H9 (cell line): ENCODE results near the gene CRACDL. TPM values are rescaled to one million over a fixed set of nuclear protein-coding genes. Genes with fewer than 3 reads are reported as not detected.

Experiments used
- DNase-seq: peaks from one replicate; pipeline ENCODE4 v3.0.0-alpha.2; 2017
- H2AFZ ChIP-seq: one replicate; pipeline ENCODE4 v1.6.1; 2013; ENCODE audit warnings: mild to moderate bottlenecking, low read length, control low read depth, moderate library complexity
- H2AK5ac ChIP-seq: 2 replicates; pipeline ENCODE4 v1.6.1; 2013; ENCODE audit warnings: low read length, control low read depth, mixed read lengths; ENCODE audit not compliant: insufficient read length
- H2BK120ac ChIP-seq: one replicate; pipeline ENCODE4 v1.6.1; 2013; ENCODE audit warnings: low read depth, mild to moderate bottlenecking, low read length, control low read depth, inconsistent platforms; ENCODE audit not compliant: poor library complexity, severe bottlenecking
- H2BK12ac ChIP-seq: 2 replicates; pipeline ENCODE4 v1.6.1; 2013; ENCODE audit warnings: low read length, control low read depth, mixed read lengths, low read depth; ENCODE audit not compliant: insufficient read length
- H2BK15ac ChIP-seq: 2 replicates; pipeline ENCODE4 v1.6.1; 2013; ENCODE audit warnings: low read depth, low read length, control low read depth
- H2BK20ac ChIP-seq: one replicate; pipeline ENCODE4 v1.6.1; 2013; ENCODE audit warnings: low read depth, mild to moderate bottlenecking, low read length, control low read depth, inconsistent platforms; ENCODE audit not compliant: poor library complexity, severe bottlenecking
- H2BK5ac ChIP-seq: 2 replicates; pipeline ENCODE4 v1.6.1; 2013; ENCODE audit warnings: low read length, control low read depth, mixed read lengths; ENCODE audit not compliant: insufficient read length
- H3K14ac ChIP-seq: 2 replicates; pipeline ENCODE4 v1.6.1; 2013; ENCODE audit warnings: low read length, control low read depth; ENCODE audit not compliant: insufficient read depth
- H3K18ac ChIP-seq: 2 replicates; pipeline ENCODE4 v1.6.1; 2013; ENCODE audit warnings: low read depth, mild to moderate bottlenecking, mixed read lengths, low read length, control low read depth; ENCODE audit not compliant: insufficient read length
- H3K23ac ChIP-seq: 2 replicates; pipeline ENCODE4 v1.6.1; 2013; ENCODE audit warnings: low read length, control low read depth, mixed read lengths, low read depth; ENCODE audit not compliant: insufficient read length
- H3K23me2 ChIP-seq: 2 replicates; pipeline ENCODE4 v1.6.1; 2013; ENCODE audit warnings: low read depth, mild to moderate bottlenecking, mixed read lengths, low read length, control low read depth; ENCODE audit not compliant: insufficient read length, poor library complexity, severe bottlenecking
- H3K27ac ChIP-seq: 2 replicates; pipeline ENCODE4 v1.5.1; 2013; ENCODE audit warnings: low read length, control low read depth, mixed read lengths, low read depth; ENCODE audit not compliant: insufficient read length
- H3K27me3 ChIP-seq: 2 replicates; pipeline ENCODE4 v1.6.1; 2013; ENCODE audit warnings: low read length, control low read depth, inconsistent platforms; ENCODE audit not compliant: insufficient read depth
- H3K4ac ChIP-seq: 2 replicates; pipeline ENCODE4 v1.6.1; 2013; ENCODE audit warnings: low read depth, mild to moderate bottlenecking, control low read depth, inconsistent platforms, low read length, moderate library complexity
- H3K4me1 ChIP-seq: 2 replicates; pipeline ENCODE4 v1.6.1; 2013; ENCODE audit warnings: low read length, control low read depth, inconsistent platforms; ENCODE audit not compliant: insufficient read depth
- H3K4me2 ChIP-seq: 2 replicates; pipeline ENCODE4 v1.6.1; 2013; ENCODE audit warnings: low read length, control low read depth, mixed read lengths; ENCODE audit not compliant: insufficient read length, insufficient read depth
- H3K56ac ChIP-seq: 2 replicates; pipeline ENCODE4 v1.6.1; 2013; ENCODE audit warnings: low read depth, mild to moderate bottlenecking, mixed read lengths, low read length, control low read depth; ENCODE audit not compliant: insufficient read length
- H3K79me1 ChIP-seq: 2 replicates; pipeline ENCODE4 v1.6.1; 2013; ENCODE audit warnings: low read depth, mild to moderate bottlenecking, moderate library complexity, low read length, control low read depth, inconsistent platforms; ENCODE audit not compliant: insufficient read depth, poor library complexity, severe bottlenecking
- H3K79me2 ChIP-seq: 2 replicates; pipeline ENCODE4 v1.6.1; 2013; ENCODE audit warnings: low read length, control low read depth, inconsistent platforms; ENCODE audit not compliant: insufficient read depth
- H3K9ac ChIP-seq: 2 replicates; pipeline ENCODE4 v1.6.1; 2013; ENCODE audit warnings: low read length, control low read depth, mixed read lengths; ENCODE audit not compliant: insufficient read length; ENCODE audit errors: extremely low read depth
- H3K9me3 ChIP-seq: one replicate; pipeline ENCODE4 v1.6.1; 2013; ENCODE audit warnings: low read depth, low read length, inconsistent platforms; ENCODE audit not compliant: control insufficient read depth
- H3T11ph ChIP-seq: one replicate; pipeline ENCODE4 v1.6.1; 2013; ENCODE audit warnings: mild to moderate bottlenecking, low read length, control low read depth, inconsistent platforms
- H4K20me1 ChIP-seq: one replicate; pipeline ENCODE4 v1.6.1; 2013; ENCODE audit not compliant: control insufficient read depth, insufficient read length, insufficient read depth
- H4K5ac ChIP-seq: 2 replicates; pipeline ENCODE4 v1.6.1; 2013; ENCODE audit warnings: low read depth, mild to moderate bottlenecking, mixed read lengths, low read length, control low read depth; ENCODE audit not compliant: insufficient read length
- H4K8ac ChIP-seq: replicated peaks from 2 replicates; pipeline ENCODE4 v1.6.1; 2013; ENCODE audit warnings: low read length, control low read depth, mixed read lengths, low read depth; ENCODE audit not compliant: insufficient read length
- H4K91ac ChIP-seq: 2 replicates; pipeline ENCODE4 v1.6.1; 2013; ENCODE audit warnings: low read depth, mild to moderate bottlenecking, moderate library complexity, mixed read lengths, low read length, control low read depth; ENCODE audit not compliant: insufficient read length
- H3K27ac Mint-ChIP-seq, 3 experiments: 2 replicates in 2 of 3; 3 replicates in 1 of 3; pipeline ENCODE4 v1.8.0; 2020 to 2021; ENCODE audit warnings: mixed read lengths in 3 of 3, mild to moderate bottlenecking in 1 of 3, moderate library complexity in 1 of 3
- H3K27me3 Mint-ChIP-seq: 2 replicates; pipeline ENCODE4 v1.8.0; 2021; ENCODE audit warnings: low read depth, mild to moderate bottlenecking, moderate library complexity, mixed read lengths
- H3K36me3 Mint-ChIP-seq, 3 experiments: 2 replicates in 2 of 3; 3 replicates in 1 of 3; pipeline ENCODE4 v1.8.0; 2020 to 2021; ENCODE audit warnings: low read depth in 3 of 3, mixed read lengths in 3 of 3; ENCODE audit not compliant: insufficient read depth in 1 of 3
- H3K4me1 Mint-ChIP-seq, 2 experiments: 2 replicates each; pipeline ENCODE4 v1.8.0; 2020; ENCODE audit warnings: mixed read lengths in 2 of 2
- H3K4me3 Mint-ChIP-seq, 2 experiments: 2 replicates in 1 of 2; 3 replicates in 1 of 2; pipeline ENCODE4 v1.8.0; 2020 to 2021; ENCODE audit warnings: mild to moderate bottlenecking in 2 of 2, mixed read lengths in 2 of 2, moderate library complexity in 1 of 2
- H3K9me3 Mint-ChIP-seq, 2 experiments: 2 replicates in 1 of 2; 3 replicates in 1 of 2; pipeline ENCODE4 v1.8.0; 2020; ENCODE audit warnings: mild to moderate bottlenecking in 2 of 2, mixed read lengths in 2 of 2, moderate library complexity in 1 of 2
- WGBS: extraction: QIAGEN DNeasy Blood & Tissue Kit; methylation state at CpG from one replicate; pipeline ENCODE4 v1.1.7; 2013; ENCODE audit warnings: missing lambda C conversion rate, low lambda C conversion rate, mixed read lengths; ENCODE audit not compliant: insufficient read length; ENCODE audit errors: extremely low coverage; 5-methylcytosine and 5-hydroxymethylcytosine counted together
- total RNA-seq: library from RNA; stranded (reverse); gene quantifications from 2 replicates; pipeline ENCODE4 v1.2.1, GENCODE V29; 2021
- TF ChIP-seq, protein P1 (sequence below): fragments of 200-600 bp; sonication (generic); conservative IDR thresholded peaks from 3 replicates; pipeline ENCODE4 v1.8.0; 2021; ENCODE audit warnings: antibody characterized with exemption, mild to moderate bottlenecking

CRACDL gene
- total RNA-seq, 1 experiment from 2014 or later, result 0.48 TPM

DNA sequence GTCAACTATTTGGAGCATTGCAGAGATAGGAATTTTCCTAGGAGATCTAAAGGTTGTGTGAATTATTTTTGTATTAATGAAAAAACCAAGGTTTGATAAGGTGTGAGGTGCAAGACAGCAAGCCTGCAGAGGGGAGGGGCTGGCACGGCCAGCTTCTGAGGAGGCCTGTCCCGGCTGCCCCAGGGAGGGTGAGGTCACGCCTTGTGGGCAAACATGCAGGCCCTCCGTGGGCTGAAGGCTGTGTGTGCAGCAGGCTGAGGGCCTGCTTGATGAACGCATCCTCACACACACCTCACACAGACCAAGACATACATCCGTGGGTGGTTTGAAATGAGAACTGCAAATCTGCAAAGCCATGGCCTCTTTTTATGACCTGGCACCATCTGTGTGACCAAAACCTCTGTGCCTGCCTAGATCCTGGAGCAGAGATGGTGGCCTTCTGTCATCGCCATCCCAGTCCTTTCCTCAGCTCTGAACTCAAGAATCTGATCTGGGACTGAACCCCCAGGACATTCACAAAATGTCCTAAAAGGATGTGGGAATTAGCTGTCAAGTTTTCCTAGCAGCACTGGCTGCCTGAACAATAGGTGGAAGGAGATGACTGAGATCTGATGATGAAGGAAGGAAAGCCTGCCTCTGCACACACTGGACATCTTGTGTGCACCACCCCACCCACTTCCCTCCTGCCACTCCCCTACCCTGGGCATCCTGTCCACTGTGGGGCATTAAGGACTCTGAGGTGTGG lies 102.7 kb downstream of the CRACDL start:
- Histone ChIP-seq H3K23me2 (no peaks in the 10 kb centered on the region), H3K9ac (no peak overlapping the region)
- no peak for DNase-seq

More for the DNA sequence above, 102.7 kb downstream of the CRACDL start:
- Histone ChIP-seq H3K27ac (no peak overlapping the region), H4K8ac (no peak overlapping the region), H2BK120ac (no peak overlapping the region), H2BK15ac (no peak overlapping the region), H3K79me1 (no peaks in the 10 kb centered on the region), H3K79me2 (no peaks in the 10 kb centered on the region), H3K27me3 (no peaks in the 10 kb centered on the region), H3K18ac (no peak overlapping the region), H3K23ac (no peak overlapping the region), H3K4me1 (no peaks in the 10 kb centered on the region), H2BK5ac (no peak overlapping the region), H4K20me1 (no peaks in the 10 kb centered on the region), H3K9me3 (no peaks in the 10 kb centered on the region), H2BK20ac (no peak overlapping the region), H3T11ph (no peak overlapping the region), H3K14ac (no peak overlapping the region), H2BK12ac (no peak overlapping the region), H2AK5ac (no peak overlapping the region), H2AFZ (no peak overlapping the region), H4K5ac (no peak overlapping the region), H4K91ac (no peak overlapping the region), H3K4me2 (no peak overlapping the region), H3K56ac (no peak overlapping the region), H3K4ac (no peak overlapping the region)
- Mint-ChIP-seq H3K4me1 (0 out of 4 replicates have a peak, but pooled peaks cover 0 to 3% of the 10 kb centered on the region in 2 experiments), H3K27ac (no peak overlapping the region), H3K36me3 (no peaks in the 10 kb centered on the region), H3K27me3 (no peaks in the 10 kb centered on the region; the same call in 1 of the 2 replicates), H3K9me3 (no peaks in the 10 kb centered on the region), H3K4me3 (no peak overlapping the region)
- TF ChIP-seq, protein P1, sequence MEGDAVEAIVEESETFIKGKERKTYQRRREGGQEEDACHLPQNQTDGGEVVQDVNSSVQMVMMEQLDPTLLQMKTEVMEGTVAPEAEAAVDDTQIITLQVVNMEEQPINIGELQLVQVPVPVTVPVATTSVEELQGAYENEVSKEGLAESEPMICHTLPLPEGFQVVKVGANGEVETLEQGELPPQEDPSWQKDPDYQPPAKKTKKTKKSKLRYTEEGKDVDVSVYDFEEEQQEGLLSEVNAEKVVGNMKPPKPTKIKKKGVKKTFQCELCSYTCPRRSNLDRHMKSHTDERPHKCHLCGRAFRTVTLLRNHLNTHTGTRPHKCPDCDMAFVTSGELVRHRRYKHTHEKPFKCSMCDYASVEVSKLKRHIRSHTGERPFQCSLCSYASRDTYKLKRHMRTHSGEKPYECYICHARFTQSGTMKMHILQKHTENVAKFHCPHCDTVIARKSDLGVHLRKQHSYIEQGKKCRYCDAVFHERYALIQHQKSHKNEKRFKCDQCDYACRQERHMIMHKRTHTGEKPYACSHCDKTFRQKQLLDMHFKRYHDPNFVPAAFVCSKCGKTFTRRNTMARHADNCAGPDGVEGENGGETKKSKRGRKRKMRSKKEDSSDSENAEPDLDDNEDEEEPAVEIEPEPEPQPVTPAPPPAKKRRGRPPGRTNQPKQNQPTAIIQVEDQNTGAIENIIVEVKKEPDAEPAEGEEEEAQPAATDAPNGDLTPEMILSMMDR, result no peak
- WGBS, result no CpG with 5 or more reads among the region's 7 CpGs
